A673 (cell line): ENCODE results near the gene MDFI. TPM values are rescaled to one million over a fixed set of nuclear protein-coding genes. Genes with fewer than 3 reads are reported as not detected.

Experiments used
- BruUV-seq: library from RNA; stranded (reverse); fragments of 400-500 nt; replicated peaks from 2 replicates; lab custom pipeline; 2021; lab: Mats Ljungman, UMichigan
- CTCF ChIA-PET: fragments of 300-600 bp; sonication (Branson Sonifier 250); formaldehyde crosslinking; loops from one replicate; lab custom pipeline; 2022; ENCODE audit warnings: antibody characterized with exemption; lab: Charles Lee
- POLR2A ChIA-PET: fragments of 300-600 bp; sonication (Branson Sonifier 250); formaldehyde crosslinking; loops from one replicate; lab custom pipeline; 2022; ENCODE audit warnings: antibody characterized with exemption; ENCODE audit not compliant: low non-redundant PET; lab: Charles Lee
- DNase-seq: peaks from one replicate; pipeline ENCODE4 v3.0.0-alpha.2; 2015; ENCODE audit warnings: low spot score
- H3K27ac ChIP-seq: fragments of 200-600 bp; sonication (generic); 2 replicates; pipeline ENCODE4 v1.5.1; 2016; ENCODE audit warnings: mixed run types, low read depth, mild to moderate bottlenecking, mixed read lengths, antibody characterized with exemption, low read length; ENCODE audit not compliant: poor library complexity, severe bottlenecking
- H3K27me3 ChIP-seq: fragments of 200-600 bp; sonication (generic); replicated peaks from 2 replicates; pipeline ENCODE4 v1.6.1; 2017; ENCODE audit warnings: mixed run types, low read depth, mild to moderate bottlenecking, mixed read lengths, antibody characterized with exemption, low read length; ENCODE audit not compliant: insufficient read depth, poor library complexity
- H3K36me3 ChIP-seq: fragments of 200-600 bp; sonication (generic); 2 replicates; pipeline ENCODE4 v1.6.1; 2016; ENCODE audit warnings: mixed run types, mild to moderate bottlenecking, mixed read lengths, antibody characterized with exemption, low read length; ENCODE audit not compliant: insufficient read depth, poor library complexity, severe bottlenecking
- H3K4me1 ChIP-seq: fragments of 200-600 bp; sonication (generic); 2 replicates; pipeline ENCODE4 v1.6.1; 2017; ENCODE audit warnings: mixed run types, mild to moderate bottlenecking, mixed read lengths, antibody characterized with exemption, low read length; ENCODE audit not compliant: insufficient read depth, poor library complexity, severe bottlenecking
- H3K4me3 ChIP-seq: fragments of 200-600 bp; sonication (generic); 2 replicates; pipeline ENCODE4 v1.5.1; 2016; ENCODE audit warnings: low read depth, mixed run types, mild to moderate bottlenecking, mixed read lengths, low read length; ENCODE audit not compliant: poor library complexity, severe bottlenecking
- H3K9me3 ChIP-seq: fragments of 200-600 bp; sonication (generic); 2 replicates; pipeline ENCODE4 v1.6.1; 2016; ENCODE audit warnings: mixed run types, low read depth, mild to moderate bottlenecking, mixed read lengths, antibody characterized with exemption, low read length; ENCODE audit not compliant: poor library complexity, severe bottlenecking
- EZH2 ChIP-seq: fragments of 200-600 bp; sonication (generic); IDR thresholded peaks from 2 replicates; pipeline ENCODE4 v1.6.1; 2017; ENCODE audit warnings: borderline replicate concordance, low read depth, mild to moderate bottlenecking, mixed read lengths, antibody characterized with exemption, low read length; ENCODE audit not compliant: poor library complexity, severe bottlenecking
- intact Hi-C: fragments of 100-400 bp; cut with micrococcal nuclease; formaldehyde crosslinking; loops from one replicate; pipeline ENCODE4 v1.10.0; 2022; ENCODE audit not compliant: unreplicated experiment
- total RNA-seq: library from RNA; stranded (reverse); gene quantifications from 2 replicates; pipeline ENCODE4 v1.2.3, GENCODE V29; 2021
- TF ChIP-seq, protein P1 (sequence below): fragments of 300-800, 200-600 bp; sonication (generic); conservative IDR thresholded peaks from 2 replicates; pipeline ENCODE4 v1.5.1; 2017; ENCODE audit warnings: low read depth, mild to moderate bottlenecking, antibody characterized with exemption, low read length, moderate library complexity, mixed read lengths

Gene MDFI
- total RNA-seq, 1 experiment from 2014 or later = 342 TPM

DNA sequence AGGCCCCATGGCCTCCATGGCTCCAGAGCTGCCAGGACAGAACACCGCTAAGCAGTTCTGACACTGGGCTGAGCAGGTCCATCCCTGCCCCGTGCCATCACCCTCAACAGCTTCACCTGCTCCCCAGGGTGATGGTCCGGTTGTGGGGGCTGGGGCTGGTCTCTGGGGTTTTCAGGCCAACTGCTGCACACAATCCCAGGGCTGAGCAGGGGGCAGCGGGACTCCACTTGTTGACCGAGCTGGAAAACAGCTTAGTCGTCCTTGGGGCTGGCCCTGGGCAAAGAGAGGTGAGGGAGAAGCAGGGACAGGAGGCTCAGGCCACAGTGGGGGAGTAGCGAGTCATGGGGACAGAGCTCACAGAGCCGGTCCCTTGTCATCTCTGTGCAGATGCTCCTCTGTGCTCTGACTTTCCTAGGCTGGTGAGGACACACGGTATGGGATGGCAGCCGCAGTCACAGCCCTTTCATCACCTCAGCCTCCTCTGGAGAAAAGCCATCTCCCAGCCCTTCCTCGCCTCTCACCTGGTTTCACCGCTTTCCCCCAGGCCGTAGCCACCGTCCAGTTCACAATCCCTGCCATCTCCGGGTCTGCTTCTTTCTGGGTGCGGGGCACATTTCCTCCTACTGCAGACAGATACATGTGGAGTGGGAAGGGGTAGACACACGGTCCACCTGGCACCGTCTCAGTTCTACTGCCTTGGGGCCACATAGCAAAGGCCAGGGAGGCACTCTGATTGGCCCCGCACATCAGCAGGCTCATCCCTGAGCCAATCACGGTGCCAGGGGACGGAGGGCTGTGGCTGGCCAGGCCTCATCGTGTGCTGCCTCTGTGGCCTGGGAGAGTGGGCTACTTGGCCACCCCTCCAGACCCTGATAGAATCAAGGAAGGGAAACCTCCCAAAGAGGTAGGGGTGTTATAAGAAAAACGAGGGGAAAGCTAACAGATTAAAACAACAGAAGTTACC, 19.1 kb downstream of the MDFI start:
- no peak for TF ChIP-seq EZH2
- TF ChIP-seq, protein P1, sequence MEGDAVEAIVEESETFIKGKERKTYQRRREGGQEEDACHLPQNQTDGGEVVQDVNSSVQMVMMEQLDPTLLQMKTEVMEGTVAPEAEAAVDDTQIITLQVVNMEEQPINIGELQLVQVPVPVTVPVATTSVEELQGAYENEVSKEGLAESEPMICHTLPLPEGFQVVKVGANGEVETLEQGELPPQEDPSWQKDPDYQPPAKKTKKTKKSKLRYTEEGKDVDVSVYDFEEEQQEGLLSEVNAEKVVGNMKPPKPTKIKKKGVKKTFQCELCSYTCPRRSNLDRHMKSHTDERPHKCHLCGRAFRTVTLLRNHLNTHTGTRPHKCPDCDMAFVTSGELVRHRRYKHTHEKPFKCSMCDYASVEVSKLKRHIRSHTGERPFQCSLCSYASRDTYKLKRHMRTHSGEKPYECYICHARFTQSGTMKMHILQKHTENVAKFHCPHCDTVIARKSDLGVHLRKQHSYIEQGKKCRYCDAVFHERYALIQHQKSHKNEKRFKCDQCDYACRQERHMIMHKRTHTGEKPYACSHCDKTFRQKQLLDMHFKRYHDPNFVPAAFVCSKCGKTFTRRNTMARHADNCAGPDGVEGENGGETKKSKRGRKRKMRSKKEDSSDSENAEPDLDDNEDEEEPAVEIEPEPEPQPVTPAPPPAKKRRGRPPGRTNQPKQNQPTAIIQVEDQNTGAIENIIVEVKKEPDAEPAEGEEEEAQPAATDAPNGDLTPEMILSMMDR = no peak

DNA sequence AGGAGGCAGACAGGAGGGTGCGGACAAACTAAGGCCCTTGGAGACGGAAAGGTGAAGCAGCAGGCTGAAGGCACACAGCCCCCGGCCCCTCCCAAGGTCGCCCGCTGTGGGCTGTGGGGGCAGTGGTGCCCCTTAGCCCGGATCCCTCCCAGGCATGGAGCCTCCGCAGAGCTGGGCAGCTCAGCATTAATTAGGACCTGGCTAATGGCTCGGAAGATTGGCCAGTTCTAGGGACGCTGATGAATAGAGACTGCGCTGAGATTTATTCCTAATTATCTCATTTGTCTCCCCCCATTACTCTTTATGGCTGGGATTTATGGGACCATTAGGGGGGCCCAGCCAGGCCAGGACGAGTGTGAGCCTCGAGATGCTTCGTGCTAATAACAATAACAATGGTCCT, 20.4 kb downstream of the MDFI start:
- intact Hi-C loops = no loop called here
- ChIA-PET POLR2A (no interaction called here), CTCF (no interaction called here)
- Histone ChIP-seq H3K4me1 (peaks cover 8% of the 10 kb centered on the region), H3K4me3 (no peak overlapping the region), H3K27ac (no peak overlapping the region), H3K27me3 (no peaks in the 10 kb centered on the region), H3K9me3 (no peaks in the 10 kb centered on the region), H3K36me3 (peaks cover 16% of the 10 kb centered on the region)
- TF ChIP-seq, protein P1 = no peak
- no peak for TF ChIP-seq EZH2
- DNase-seq = no peak
- no TSS peak for BruUV-seq

More for the DNA sequence above, 19.1 kb downstream of the MDFI start:
- Histone ChIP-seq H3K4me1 (peaks cover 8% of the 10 kb centered on the region), H3K27ac (no peak overlapping the region), H3K9me3 (no peaks in the 10 kb centered on the region), H3K36me3 (peaks cover 28% of the 10 kb centered on the region), H3K27me3 (no peaks in the 10 kb centered on the region), H3K4me3 (no peak overlapping the region)
- BruUV-seq = no TSS peak
- intact Hi-C loops = no loop called here
- CTCF ChIA-PET = no interaction called here
- DNase-seq = no peak
- POLR2A ChIA-PET = no interaction called here

DNA sequence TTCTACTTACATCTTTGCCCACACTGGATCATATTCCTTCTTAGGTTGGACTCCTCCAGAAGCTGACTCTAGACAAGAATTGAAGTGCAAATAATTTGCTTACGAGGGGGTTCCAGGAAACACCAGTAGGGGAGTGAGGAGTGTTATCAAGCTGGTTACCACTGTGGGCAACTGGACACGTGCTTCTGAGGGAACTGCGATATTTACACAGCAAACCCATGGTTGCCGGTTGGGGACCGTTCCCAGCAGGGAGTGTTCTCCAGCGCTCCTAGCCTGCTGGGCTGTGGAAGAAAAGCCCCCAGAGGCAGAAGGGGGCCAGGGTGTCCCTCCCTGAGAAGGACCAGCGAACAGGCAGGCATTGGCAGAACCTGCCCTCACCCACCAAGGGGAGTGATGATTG, 21.7 kb downstream of the MDFI start:
- intact Hi-C loops = no loop called here
- ChIA-PET CTCF (interaction anchor here (0.7 kb wide), 1 partner anchor 23 kb away, joined by 7 read pairs; no protein-coding TSS in a partner anchor), POLR2A (no interaction called here)
- Histone ChIP-seq H3K4me1 (no peaks in the 10 kb centered on the region), H3K27ac (no peak overlapping the region), H3K9me3 (no peaks in the 10 kb centered on the region), H3K36me3 (peaks cover 5% of the 10 kb centered on the region), H3K27me3 (no peaks in the 10 kb centered on the region), H3K4me3 (no peak overlapping the region)
- no TSS peak for BruUV-seq
- TF ChIP-seq EZH2 = no peak
- DNase-seq = no peak
